Muscle layer of duodenum (tissue), 2 donors: ENCODE data around the gene WDR90.
A peak's percentile ranks its signal among the peaks of the same experiment; 100 is the strongest.

ENCODE experiments used
- H3K27ac ChIP-seq: one replicate; pipeline ENCODE4 v1.7.0; 2013; ENCODE audit warnings: mild to moderate bottlenecking, low read length
- H3K27me3 ChIP-seq: one replicate; pipeline ENCODE4 v1.7.0; 2013; ENCODE audit warnings: low read depth, mild to moderate bottlenecking, control low read depth, low read length
- H3K36me3 ChIP-seq, 2 donors: one replicate each; pipeline ENCODE4 v1.7.0; 2013; ENCODE audit warnings: low read length in 2 of 2, control low read depth in 1 of 2, mild to moderate bottlenecking in 1 of 2; ENCODE audit not compliant: insufficient read depth in 2 of 2, control insufficient read depth in 1 of 2
- H3K4me1 ChIP-seq, 2 donors: one replicate each; pipeline ENCODE4 v1.7.0; 2013; ENCODE audit warnings: low read length in 2 of 2, mild to moderate bottlenecking in 2 of 2, control low read depth in 1 of 2, moderate library complexity in 1 of 2; ENCODE audit not compliant: insufficient read depth in 2 of 2, control insufficient read depth in 1 of 2
- H3K4me3 ChIP-seq, 2 donors: one replicate each; pipeline ENCODE4 v1.7.0; 2013; ENCODE audit warnings: low read length in 2 of 2, low read depth in 1 of 2, mild to moderate bottlenecking in 1 of 2
- H3K9me3 ChIP-seq, 2 donors: one replicate each; pipeline ENCODE4 v1.7.0; 2013; ENCODE audit warnings: low read length in 2 of 2, control low read depth in 1 of 2, mild to moderate bottlenecking in 1 of 2; ENCODE audit not compliant: control insufficient read depth in 1 of 2
- donor health status: healthy.

The WDR90 gene

DNA sequence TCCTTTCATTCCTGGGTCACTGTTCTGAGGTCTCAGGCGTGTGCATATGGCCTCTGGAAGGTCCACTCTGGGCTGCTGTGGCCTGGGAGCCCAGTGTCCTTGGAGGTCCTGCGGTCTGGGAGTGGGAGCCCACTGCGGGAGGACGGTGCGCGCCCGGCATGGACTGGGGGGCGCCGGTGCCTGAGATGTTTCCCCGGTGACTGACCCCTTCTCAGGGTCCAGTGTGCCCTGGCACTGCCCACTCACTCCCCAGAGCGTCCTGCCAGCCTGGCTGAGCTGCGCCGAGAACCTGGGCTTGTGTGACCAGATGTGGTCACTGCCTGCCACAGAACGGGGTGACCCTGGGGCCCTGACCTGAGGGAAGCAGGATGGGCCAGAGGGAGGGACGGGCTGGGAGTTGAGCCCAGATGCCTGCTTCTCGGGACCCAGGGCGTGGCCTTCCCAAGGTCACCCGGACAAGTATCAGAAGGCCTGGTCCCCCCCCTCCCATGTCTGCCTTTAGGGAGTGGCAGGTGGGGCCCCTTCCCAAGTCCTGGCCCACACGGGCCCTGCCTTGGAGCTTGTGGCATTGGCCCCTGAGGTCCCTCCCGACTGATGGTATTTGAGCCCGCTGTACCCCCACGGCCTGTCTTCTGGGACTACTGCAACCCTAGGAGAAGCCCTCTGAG, 25.2 kb downstream of the WDR90 start:
- H3K27me3 ChIP-seq, result no peaks in the 10 kb centered on the region
- no peak overlapping the region for H3K27ac ChIP-seq
- H3K9me3 ChIP-seq, result no peaks in the 10 kb centered on the region
- H3K4me3 ChIP-seq, result no peak overlapping the region
- peaks cover 4 to 47% of the 10 kb centered on the region in 2 donors for H3K36me3 ChIP-seq
- H3K4me1 ChIP-seq, result peaks cover 0 to 19% of the 10 kb centered on the region in 2 donors

DNA sequence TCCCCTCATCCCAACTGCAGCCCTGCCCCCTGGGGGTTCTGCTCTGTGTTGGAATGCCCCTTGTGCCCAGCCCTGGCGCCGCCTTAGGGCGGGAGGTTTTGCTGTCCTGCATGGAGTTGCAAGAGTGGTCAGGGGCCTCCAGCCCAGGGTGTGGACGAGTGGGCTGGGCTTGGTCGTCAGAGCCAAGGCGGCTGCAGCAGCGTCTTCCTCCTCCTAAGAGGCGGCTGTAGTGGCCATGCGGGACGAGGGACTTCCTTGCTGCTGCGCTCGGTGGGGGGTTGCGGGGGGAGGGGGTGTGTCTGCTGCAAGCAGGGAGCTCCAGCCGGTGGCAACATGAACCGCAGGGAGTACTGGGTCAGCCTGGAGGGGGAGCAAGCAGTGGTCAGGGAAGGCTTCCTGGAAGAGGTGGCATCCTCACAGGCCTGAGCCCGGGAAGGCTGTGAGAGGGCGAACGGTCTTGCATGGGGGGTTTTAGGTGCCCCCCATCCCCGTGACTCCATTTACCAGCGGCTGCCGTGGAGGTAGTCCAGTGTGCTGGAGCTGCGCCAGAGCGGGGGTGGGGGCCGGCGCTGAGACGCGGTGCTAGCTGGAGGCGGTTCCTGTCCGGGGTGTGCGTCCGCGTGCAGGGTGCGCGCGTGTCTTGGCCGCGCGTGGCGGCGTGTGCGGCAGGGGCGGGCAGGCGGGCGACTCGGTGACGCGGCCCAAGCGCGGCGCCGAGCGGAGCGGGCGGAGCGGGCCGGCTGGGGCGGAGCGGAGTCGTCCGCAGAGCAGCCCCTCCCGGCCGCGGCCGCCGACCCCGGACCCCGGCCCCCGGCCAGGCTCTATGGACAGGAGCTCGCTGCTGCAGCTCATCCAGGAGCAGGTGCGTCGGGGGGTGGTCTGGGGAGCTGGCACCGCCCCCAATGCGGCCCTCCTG, 26.1 kb downstream of the WDR90 start, which contains the start of gene RHBDL1:
Gene RHBDL1 (plus strand): TSS at position 704 of the 916 bp plus-strand sequence. CDS start 120 bp downstream, at position 824.
- Histone ChIP-seq H3K4me3 (peak within 1 kb of the TSS in 1 of 2 donors; percentile 52), H3K27ac (no peak within 1 kb of the TSS), H3K36me3 (peaks cover 4 to 38% of the 10 kb centered on the region in 2 donors), H3K9me3 (no peaks in the 10 kb centered on the region), H3K4me1 (peaks cover 0 to 17% of the 10 kb centered on the region in 2 donors), H3K27me3 (no peaks in the 10 kb centered on the region)

DNA sequence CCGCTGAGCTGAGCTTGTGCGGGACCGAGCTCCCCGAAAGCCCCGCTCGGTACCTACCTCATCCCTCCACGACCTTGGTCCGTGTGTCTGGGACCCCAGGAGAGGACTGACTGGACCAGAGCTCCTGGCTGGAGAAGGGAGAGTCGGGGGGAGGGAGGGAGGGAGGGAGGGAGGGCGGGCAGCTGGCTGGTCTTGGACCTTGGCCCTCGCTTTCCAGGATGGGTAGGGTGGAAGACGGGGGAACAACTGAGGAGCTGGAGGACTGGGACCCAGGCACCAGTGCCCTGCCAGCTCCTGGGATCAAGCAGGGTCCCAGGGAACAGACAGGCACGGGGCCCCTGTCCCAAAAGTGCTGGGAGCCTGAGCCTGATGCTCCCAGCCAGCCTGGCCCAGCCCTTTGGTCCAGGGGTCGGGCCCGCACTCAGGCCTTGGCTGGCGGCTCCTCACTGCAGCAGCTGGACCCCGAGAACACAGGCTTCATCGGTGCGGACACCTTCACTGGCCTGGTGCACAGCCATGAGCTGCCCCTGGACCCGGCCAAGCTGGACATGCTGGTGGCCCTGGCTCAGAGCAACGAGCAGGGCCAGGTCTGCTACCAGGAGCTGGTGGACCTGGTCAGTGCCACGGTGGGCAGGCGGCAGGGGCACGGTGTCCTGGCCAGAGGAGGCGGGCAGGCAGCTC, 26.9 kb downstream of the WDR90 start:
- no peaks in the 10 kb centered on the region for H3K9me3 ChIP-seq
- no peaks in the 10 kb centered on the region for H3K27me3 ChIP-seq
- peaks cover 0 to 21% of the 10 kb centered on the region in 2 donors for H3K4me1 ChIP-seq
- no peak overlapping the region for H3K27ac ChIP-seq
- H3K36me3 ChIP-seq, result peaks cover 4 to 30% of the 10 kb centered on the region in 2 donors
- no peak overlapping the region for H3K4me3 ChIP-seq

DNA sequence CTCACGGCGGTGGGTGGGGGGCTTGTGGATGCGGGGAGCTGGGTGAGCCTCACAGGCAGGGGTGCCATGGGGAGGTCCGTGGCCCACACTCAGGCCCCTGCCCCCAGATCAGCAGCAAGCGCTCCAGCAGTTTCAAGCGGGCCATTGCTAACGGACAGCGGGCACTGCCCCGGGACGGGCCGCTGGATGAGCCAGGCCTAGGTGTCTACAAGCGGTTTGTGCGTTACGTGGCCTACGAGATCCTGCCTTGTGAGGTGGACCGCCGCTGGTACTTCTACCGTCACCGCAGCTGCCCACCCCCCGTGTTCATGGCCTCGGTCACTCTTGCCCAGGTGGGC, 27.4 kb downstream of the WDR90 start:
- Histone ChIP-seq H3K27me3 (no peaks in the 10 kb centered on the region), H3K4me3 (no peak overlapping the region), H3K27ac (no peak overlapping the region), H3K4me1 (peaks cover 5 to 26% of the 10 kb centered on the region in 2 donors), H3K9me3 (no peaks in the 10 kb centered on the region), H3K36me3 (peaks cover 4 to 27% of the 10 kb centered on the region in 2 donors)

DNA sequence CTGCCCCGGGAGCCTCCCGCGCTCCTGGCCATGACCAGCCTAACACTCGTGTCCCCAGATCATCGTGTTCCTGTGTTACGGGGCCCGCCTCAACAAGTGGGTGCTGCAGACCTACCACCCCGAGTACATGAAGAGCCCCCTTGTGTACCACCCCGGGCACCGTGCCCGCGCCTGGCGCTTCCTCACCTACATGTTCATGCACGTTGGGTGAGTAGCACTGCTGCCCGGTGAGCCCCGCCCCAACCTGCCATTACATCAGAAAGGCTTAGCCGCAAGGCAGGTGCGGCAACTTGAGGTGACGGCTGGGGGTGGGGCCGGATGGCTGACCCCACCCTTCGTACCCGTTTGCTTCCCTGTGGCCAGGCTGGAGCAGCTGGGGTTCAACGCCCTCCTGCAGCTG, 27.7 kb downstream of the WDR90 start:
- H3K27me3 ChIP-seq, result no peaks in the 10 kb centered on the region
- H3K4me1 ChIP-seq, result peaks cover 7 to 30% of the 10 kb centered on the region in 2 donors
- peaks cover 4 to 27% of the 10 kb centered on the region in 2 donors for H3K36me3 ChIP-seq
- no peaks in the 10 kb centered on the region for H3K9me3 ChIP-seq
- H3K4me3 ChIP-seq, result no peak overlapping the region
- H3K27ac ChIP-seq, result no peak overlapping the region

DNA sequence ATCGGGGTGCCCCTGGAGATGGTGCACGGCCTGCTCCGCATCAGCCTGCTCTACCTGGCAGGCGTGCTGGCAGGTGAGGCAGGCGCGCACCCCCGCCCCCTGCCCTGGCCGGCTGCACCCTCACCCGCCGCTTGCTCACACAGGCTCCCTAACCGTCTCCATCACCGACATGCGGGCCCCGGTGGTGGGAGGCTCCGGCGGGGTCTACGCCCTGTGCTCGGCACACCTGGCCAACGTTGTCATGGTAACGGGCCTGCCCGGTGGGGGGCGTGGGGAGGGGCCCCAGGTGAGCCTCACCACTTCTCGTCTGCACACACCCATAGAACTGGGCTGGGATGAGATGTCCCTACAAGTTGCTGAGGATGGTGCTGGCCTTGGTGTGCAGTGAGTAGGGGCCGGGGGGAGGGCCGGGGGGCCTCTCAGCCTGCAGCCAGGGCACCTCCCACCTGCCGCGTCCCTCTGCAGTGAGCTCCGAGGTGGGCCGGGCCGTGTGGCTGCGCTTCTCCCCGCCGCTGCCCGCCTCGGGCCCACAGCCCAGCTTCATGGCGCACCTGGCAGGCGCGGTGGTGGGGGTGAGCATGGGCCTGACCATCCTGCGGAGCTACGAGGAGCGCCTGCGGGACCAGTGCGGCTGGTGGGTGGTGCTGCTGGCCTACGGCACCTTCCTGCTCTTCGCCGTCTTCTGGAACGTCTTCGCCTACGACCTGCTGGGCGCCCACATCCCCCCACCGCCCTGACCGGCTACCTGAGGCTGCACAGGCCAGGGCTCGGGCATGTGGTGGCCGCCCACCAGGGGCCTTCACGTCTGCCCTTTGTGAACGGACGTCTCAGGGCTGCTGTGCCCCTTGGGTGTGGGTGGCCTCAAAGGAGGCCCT, 28.4 kb downstream of the WDR90 start:
- Histone ChIP-seq H3K4me3 (no peak overlapping the region), H3K4me1 (peaks cover 7 to 37% of the 10 kb centered on the region in 2 donors), H3K36me3 (peaks cover 5 to 27% of the 10 kb centered on the region in 2 donors), H3K27me3 (no peaks in the 10 kb centered on the region), H3K9me3 (no peaks in the 10 kb centered on the region), H3K27ac (no peak overlapping the region)

DNA sequence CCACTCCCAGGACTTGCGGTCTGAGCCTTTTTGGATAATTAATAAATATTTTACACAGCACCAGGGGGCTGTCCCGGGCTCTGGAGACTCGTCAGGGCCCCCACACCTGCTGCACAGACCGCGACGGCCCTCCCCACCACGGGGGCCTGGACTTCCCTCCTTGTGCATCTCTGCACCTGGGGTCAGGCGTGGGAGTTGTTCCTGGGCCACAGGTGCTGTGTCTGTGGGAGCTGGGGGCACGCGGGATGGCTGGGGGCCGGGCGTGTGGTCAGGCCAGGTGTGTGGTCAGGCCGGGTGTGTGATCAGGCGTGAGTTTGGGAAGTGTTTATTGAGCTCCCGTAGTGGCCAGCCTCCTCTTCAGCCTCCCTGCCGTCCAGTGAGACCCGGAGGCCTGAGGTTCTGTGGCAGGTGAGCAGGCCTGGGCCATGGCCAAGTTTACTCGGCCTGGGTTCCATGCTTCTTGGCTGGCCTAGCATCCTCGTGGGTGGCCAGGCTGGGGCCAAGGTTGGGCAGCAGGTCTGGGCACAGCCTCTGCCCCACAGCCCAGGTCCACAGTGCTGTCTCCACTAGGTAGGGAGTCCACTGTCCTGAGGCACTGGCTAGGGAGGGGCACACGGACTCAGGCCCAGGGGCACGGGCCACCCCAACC, 29.2 kb downstream of the WDR90 start:
- Histone ChIP-seq H3K4me1 (peaks cover 7 to 44% of the 10 kb centered on the region in 2 donors), H3K9me3 (no peaks in the 10 kb centered on the region), H3K27me3 (no peaks in the 10 kb centered on the region), H3K36me3 (peaks cover 5 to 24% of the 10 kb centered on the region in 2 donors), H3K27ac (no peak overlapping the region), H3K4me3 (no peak overlapping the region)

DNA sequence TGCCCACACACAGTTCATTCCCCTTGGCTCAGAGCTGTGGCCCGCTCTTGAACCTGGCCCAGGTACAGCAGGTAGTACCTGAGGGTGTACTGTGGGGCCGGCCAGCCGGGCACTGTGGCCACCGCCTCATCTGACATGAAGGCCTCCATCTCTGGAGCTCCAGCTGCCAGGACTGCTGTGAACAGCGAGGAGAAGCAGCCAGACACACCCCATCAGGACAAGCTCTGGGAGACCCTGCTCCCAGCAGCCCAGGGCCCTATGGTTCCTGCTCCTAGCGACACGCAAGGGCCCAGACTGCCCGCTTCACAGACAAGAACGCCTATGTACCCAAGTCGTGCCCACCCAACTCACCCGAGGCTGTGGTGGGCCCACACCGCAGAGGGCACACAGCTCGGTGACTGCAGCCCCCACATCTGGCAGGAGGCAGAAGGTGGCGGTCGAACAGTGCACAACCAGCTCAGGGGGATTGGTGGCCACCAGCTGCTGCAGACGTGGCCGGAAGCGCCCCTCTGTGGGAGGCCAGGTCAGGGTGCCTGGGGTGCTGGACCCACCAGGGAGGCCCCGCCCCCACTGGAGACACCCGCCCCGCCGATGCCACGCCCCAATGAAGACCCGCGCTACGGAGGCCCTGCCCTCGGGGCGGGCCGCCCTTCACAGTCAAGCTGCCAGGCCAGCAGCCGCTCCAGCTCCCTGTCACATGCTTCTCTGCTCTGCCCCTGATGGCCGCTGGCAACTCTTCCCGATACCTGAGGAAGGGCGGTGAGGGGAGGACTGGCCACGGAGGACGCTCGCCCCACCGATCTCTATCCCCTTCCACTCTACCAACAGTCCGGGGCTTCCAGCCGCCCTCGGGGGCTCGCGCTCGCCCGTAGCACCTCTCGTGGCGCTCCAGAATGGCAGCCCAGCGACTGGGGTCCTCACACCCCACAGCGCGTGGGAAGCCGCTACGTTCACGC, 30.0 kb downstream of the WDR90 start:
- H3K4me1 ChIP-seq, result peaks cover 7 to 50% of the 10 kb centered on the region in 2 donors
- H3K36me3 ChIP-seq, result peaks cover 5 to 17% of the 10 kb centered on the region in 2 donors
- H3K27me3 ChIP-seq, result no peaks in the 10 kb centered on the region
- no peak overlapping the region for H3K27ac ChIP-seq
- peak overlapping the region; percentile 42 to 85 for H3K4me3 ChIP-seq
- H3K9me3 ChIP-seq, result no peaks in the 10 kb centered on the region

DNA sequence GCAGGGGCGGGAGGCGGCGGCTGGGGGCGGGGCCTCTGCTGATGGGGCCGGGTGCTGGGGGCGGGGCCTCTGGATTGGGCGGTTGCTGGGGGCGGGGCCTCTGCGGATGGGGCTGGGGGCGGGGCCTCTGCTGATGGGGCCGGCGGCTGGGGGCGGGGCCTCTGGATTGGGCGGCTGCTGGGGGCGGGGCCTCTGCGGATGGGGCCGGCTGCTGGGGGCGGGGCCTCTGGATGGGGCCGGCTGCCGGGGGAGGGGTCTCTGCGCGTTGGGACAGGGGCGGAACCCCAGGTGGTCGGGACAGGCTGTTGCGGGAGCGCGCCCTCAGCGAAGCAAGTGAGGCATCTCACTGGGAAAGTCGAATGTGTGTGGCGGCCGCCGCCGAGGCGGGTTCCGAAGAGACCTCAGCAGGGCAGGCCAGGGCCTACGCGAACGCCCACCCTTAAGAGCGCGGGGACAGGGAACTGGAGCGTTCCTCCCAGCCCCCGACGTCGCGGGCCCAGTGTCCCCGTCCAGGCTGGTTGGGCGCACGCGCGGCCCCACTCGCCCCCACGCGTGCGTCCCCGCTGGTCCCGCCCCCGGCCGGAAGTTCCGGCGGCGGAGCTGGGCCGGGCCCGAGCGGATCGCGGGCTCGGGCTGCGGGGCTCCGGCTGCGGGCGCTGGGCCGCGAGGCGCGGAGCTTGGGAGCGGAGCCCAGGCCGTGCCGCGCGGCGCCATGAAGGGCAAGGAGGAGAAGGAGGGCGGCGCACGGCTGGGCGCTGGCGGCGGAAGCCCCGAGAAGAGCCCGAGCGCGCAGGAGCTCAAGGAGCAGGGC, 30.9 kb downstream of the WDR90 start, which contains the start of gene STUB1:
Gene STUB1 (plus strand): TSS at position 597 of the 811 bp plus-strand sequence. CDS start 116 bp downstream, at position 713.
- Histone ChIP-seq H3K9me3 (no peaks in the 10 kb centered on the region), H3K27ac (no peak within 1 kb of the TSS), H3K27me3 (no peaks in the 10 kb centered on the region), H3K4me1 (peaks cover 7 to 47% of the 10 kb centered on the region in 2 donors), H3K4me3 (peak within 1 kb of the TSS; percentile 68 to 85), H3K36me3 (peaks cover 5 to 17% of the 10 kb centered on the region in 2 donors)
